GM23338 (cell line): ENCODE measurements around the gene TMEM250. TPM values are rescaled to one million over a fixed set of nuclear protein-coding genes. Genes with fewer than 3 reads are reported as not detected.

Source experiments
- ATAC-seq: fragments of 200-7000 bp; cut with Tn5 transposase; 3 replicates; pipeline ENCODE4 v1.9.1; 2020
- DNase-seq: peaks from one replicate; pipeline ENCODE4 v3.0.0-alpha.2; 2015; ENCODE audit warnings: low spot score
- H2AFZ ChIP-seq: fragments of 200-600 bp; sonication (generic); 2 replicates; pipeline ENCODE4 v1.8.0; 2016; ENCODE audit warnings: antibody characterized with exemption, mild to moderate bottlenecking, moderate library complexity
- H3F3A ChIP-seq: fragments of 200-600 bp; sonication (generic); replicated peaks from 2 replicates; pipeline ENCODE4 v1.8.0; 2017; ENCODE audit warnings: antibody characterized with exemption, mixed run types, low read depth
- H3K27ac ChIP-seq: fragments of 200-600 bp; sonication (generic); 2 replicates; pipeline ENCODE4 v1.6.1; 2016; ENCODE audit warnings: low read depth
- H3K27me3 ChIP-seq: fragments of 200-600 bp; sonication (generic); 2 replicates; pipeline ENCODE4 v1.8.0; 2016; ENCODE audit warnings: mild to moderate bottlenecking, mixed run types, moderate library complexity; ENCODE audit not compliant: insufficient read depth
- H3K36me3 ChIP-seq: fragments of 200-600 bp; sonication (generic); 2 replicates; pipeline ENCODE4 v1.8.0; 2016; ENCODE audit warnings: mild to moderate bottlenecking; ENCODE audit not compliant: insufficient read depth
- H3K4me1 ChIP-seq: fragments of 200-600 bp; sonication (generic); 2 replicates; pipeline ENCODE4 v1.8.0; 2016; ENCODE audit warnings: mild to moderate bottlenecking, moderate library complexity; ENCODE audit not compliant: insufficient read depth
- H3K4me2 ChIP-seq: fragments of 200-600 bp; sonication (generic); 2 replicates; pipeline ENCODE4 v1.7.1; 2017; ENCODE audit warnings: mixed run types
- H3K4me3 ChIP-seq: fragments of 200-600 bp; sonication (generic); 2 replicates; pipeline ENCODE4 v1.6.1; 2016; ENCODE audit warnings: mixed run types
- H3K79me2 ChIP-seq: fragments of 200-600 bp; sonication (generic); replicated peaks from 2 replicates; pipeline ENCODE4 v1.8.0; 2017; ENCODE audit warnings: mild to moderate bottlenecking; ENCODE audit not compliant: insufficient read depth
- H3K9me2 ChIP-seq: fragments of 200-600 bp; sonication (generic); 2 replicates; pipeline ENCODE4 v1.8.0; 2017; ENCODE audit not compliant: insufficient read depth
- H4K20me1 ChIP-seq: fragments of 200-600 bp; sonication (generic); replicated peaks from 2 replicates; pipeline ENCODE4 v1.8.0; 2017; ENCODE audit warnings: mild to moderate bottlenecking; ENCODE audit not compliant: insufficient read depth
- H3K27ac Mint-ChIP-seq: 2 replicates; pipeline ENCODE4 v1.8.0; 2020; ENCODE audit warnings: inconsistent platforms, mild to moderate bottlenecking, moderate library complexity, mixed read lengths
- H3K27me3 Mint-ChIP-seq: 3 replicates; pipeline ENCODE4 v1.8.0; 2022; ENCODE audit warnings: low read depth, mild to moderate bottlenecking, moderate library complexity, mixed read lengths, inconsistent platforms; ENCODE audit not compliant: insufficient read depth, poor library complexity
- H3K36me3 Mint-ChIP-seq: 3 replicates; pipeline ENCODE4 v1.8.0; 2021; ENCODE audit warnings: low read depth, mild to moderate bottlenecking, inconsistent platforms, moderate library complexity, mixed read lengths
- H3K4me1 Mint-ChIP-seq: 3 replicates; pipeline ENCODE4 v1.8.0; 2020; ENCODE audit warnings: mild to moderate bottlenecking, inconsistent platforms, mixed read lengths
- H3K4me3 Mint-ChIP-seq: 3 replicates; pipeline ENCODE4 v1.8.0; 2021; ENCODE audit warnings: moderate library complexity, mild to moderate bottlenecking, inconsistent platforms, mixed read lengths
- H3K9me3 Mint-ChIP-seq: 3 replicates; pipeline ENCODE4 v1.8.0; 2020; ENCODE audit warnings: moderate library complexity, mild to moderate bottlenecking, inconsistent platforms, mixed read lengths
- CREB1 ChIP-seq: fragments of 250-450 bp; sonication (Bioruptor Pico); IDR thresholded peaks from 2 replicates; pipeline ENCODE4 v1.5.0; 2020; ENCODE audit warnings: low read depth, mild to moderate bottlenecking, moderate library complexity
- CTCF ChIP-seq, 2 experiments: fragments of 200-600 bp in 1 of 2; sonication (generic) in 1 of 2; conservative IDR thresholded peaks; 2 replicates each; pipeline versions ENCODE4 v1.5.1 to v1.6.1; 2016 to 2017; ENCODE audit warnings: antibody characterized with exemption in 2 of 2, low read depth in 2 of 2, mild to moderate bottlenecking in 2 of 2, moderate library complexity in 1 of 2
- ETS1 ChIP-seq: IDR thresholded peaks from 2 replicates; pipeline ENCODE4 v1.6.1; 2016; ENCODE audit warnings: antibody characterized with exemption
- EZH2phosphoT487 ChIP-seq: fragments of 200-600 bp; sonication (generic); IDR thresholded peaks from one replicate; pipeline ENCODE4 v1.8.1; 2018; ENCODE audit warnings: antibody characterized with exemption; ENCODE audit not compliant: unreplicated experiment
- JUNB ChIP-seq: IDR thresholded peaks from one replicate; pipeline ENCODE4 v1.6.1; 2016; ENCODE audit warnings: antibody characterized with exemption; ENCODE audit not compliant: unreplicated experiment
- ZNF331 ChIP-seq: fragments of 250-450 bp; sonication (Bioruptor Pico); IDR thresholded peaks from 2 replicates; pipeline ENCODE4 v1.5.0; 2020; ENCODE audit warnings: low read depth, mild to moderate bottlenecking, moderate library complexity
- ZNF462 ChIP-seq: fragments of 250-450 bp; sonication (Bioruptor Pico); IDR thresholded peaks from 2 replicates; pipeline ENCODE4 v1.5.0; 2020; ENCODE audit warnings: mild to moderate bottlenecking, moderate library complexity
- polyA plus RNA-seq: library from polyadenylated mRNA; unstranded; fragments of >200 nt; fragmentation: Nextera tagmentation; extraction: Ambion mirVana; gene quantifications from 2 replicates; pipeline ENCODE4 v1.2.1, GENCODE V29; 2016
- total RNA-seq: library from RNA; depleted of rRNA; stranded (reverse); fragments of >200 nt; shearing (Covaris generic); gene quantifications from 2 replicates; pipeline ENCODE4 v1.2.3, GENCODE V29; 2014

The TMEM250 gene
- total and polyA plus RNA-seq, 2 experiments from 2014 or later: 12.2 to 39.2 TPM

DNA sequence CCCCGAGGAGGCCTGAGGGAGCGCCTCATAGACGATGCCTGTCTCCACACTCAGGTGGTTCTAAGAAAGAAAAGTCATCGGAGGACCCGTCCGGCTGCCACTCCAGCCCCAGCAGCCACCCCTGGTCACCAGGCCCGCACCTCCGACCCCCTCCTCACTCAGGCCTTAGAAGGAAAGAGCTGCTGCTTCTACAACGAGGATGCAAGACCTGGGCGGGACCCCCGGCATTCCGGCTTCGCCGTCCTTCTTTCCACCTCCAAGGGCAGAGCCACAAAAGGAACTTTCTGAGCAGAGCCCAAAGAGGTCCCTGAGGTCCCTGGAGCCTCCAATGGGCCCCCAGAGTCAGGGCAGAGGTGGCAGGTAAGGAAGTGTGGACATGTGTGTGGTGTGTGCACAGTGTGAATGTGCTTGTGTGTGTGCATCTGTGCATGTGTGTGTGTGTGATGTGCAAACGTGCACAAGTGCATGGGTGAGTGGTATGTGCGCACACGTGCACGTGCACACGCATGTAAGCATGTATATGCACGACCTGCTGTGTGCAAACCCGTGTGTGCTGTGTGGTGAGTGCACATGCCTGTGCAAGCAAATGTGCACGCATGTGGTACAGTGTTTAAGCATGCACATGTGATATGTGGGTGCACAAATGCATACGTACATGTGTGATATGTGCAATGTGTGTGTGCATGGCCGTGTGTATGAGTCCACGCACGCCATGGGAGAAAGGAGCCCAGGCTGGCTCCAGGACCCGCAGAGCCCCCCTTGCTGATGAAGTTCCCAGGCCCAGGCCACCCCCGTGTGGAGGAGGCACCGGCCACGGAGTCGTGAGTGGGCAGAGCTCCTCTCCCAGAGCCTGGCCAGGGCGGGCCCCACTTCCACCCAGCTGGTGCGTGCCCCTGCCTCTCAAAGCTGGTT lies 27.7 kb upstream of the TMEM250 start:
- Histone ChIP-seq H3K36me3 (no peaks in the 10 kb centered on the region), H4K20me1 (no peaks in the 10 kb centered on the region), H3K79me2 (no peaks in the 10 kb centered on the region), H3K9me2 (no peaks in the 10 kb centered on the region), H3K4me2 (no peak overlapping the region), H3K27ac (no peak overlapping the region), H3K4me1 (peaks cover 15% of the 10 kb centered on the region), H3F3A (0 out of 2 replicates have a peak, but pooled peaks cover 3% of the 10 kb centered on the region), H3K4me3 (no peak overlapping the region), H3K27me3 (no peaks in the 10 kb centered on the region), H2AFZ (no peak overlapping the region)
- TF ChIP-seq ETS1: no peak
- TF ChIP-seq ZNF331 (CRISPR knock-in tag): no peak
- TF ChIP-seq ZNF462 (CRISPR knock-in tag): no peak
- TF ChIP-seq CTCF (conservative IDR thresholded peaks at IDR 0.05; ENCODE audit: low read depth in 2 of 2): no peak
- no peak for TF ChIP-seq CREB1 (CRISPR knock-in tag)
- no peak for TF ChIP-seq JUNB
- no peak for TF ChIP-seq EZH2phosphoT487
- Mint-ChIP-seq H3K9me3 (no peaks in the 10 kb centered on the region), H3K4me3 (no peak overlapping the region), H3K4me1 (peaks cover 14% of the 10 kb centered on the region), H3K27ac (no peak overlapping the region), H3K36me3 (no peaks in the 10 kb centered on the region), H3K27me3 (peaks cover 10% of the 10 kb centered on the region)
- DNase-seq (no peak), ATAC-seq (no peak)
